ENCODE data around the gene ALG11.
"Not testable (repeated sequence)": the region's sequence is repeated elsewhere in the genome, so short reads cannot be mapped to it uniquely, and the experiment has no call there.

The ALG11 gene

GRCh38 chr13:52047463-52047862 is 35.3 kb downstream of the ALG11 start:
- H3K4me3 ChIP-seq (ENCODE audit: low read depth, low read length): no peak overlapping the region
- no peak for TF ChIP-seq CTCF (IDR thresholded peaks at IDR 0.05; ENCODE audit: low read depth, low read length)
- no peak for TF ChIP-seq MAX (IDR thresholded peaks at IDR 0.05; ENCODE audit: low read depth, low read length)
- TF ChIP-seq POLR2A (IDR thresholded peaks at IDR 0.05; ENCODE audit: extremely low read depth, insufficient read length): no peak
- no peak for TF ChIP-seq MYC (IDR thresholded peaks at IDR 0.05; ENCODE audit: low read depth, low read length)
- no peak for DNase-seq (ENCODE audit: low read depth)

- no peak for TF ChIP-seq CTCF (IDR thresholded peaks at IDR 0.05; ENCODE audit: low read depth, low read length)
- no peak for TF ChIP-seq MYC (IDR thresholded peaks at IDR 0.05; ENCODE audit: low read depth, low read length)
- TF ChIP-seq POLR2A (IDR thresholded peaks at IDR 0.05; ENCODE audit: extremely low read depth, insufficient read length): no peak
- no peak for TF ChIP-seq MAX (IDR thresholded peaks at IDR 0.05; ENCODE audit: low read depth, low read length)
- no peak for DNase-seq (ENCODE audit: low read depth)
Measured at GRCh38 chr13:52048516-52048915, 36.3 kb downstream of the ALG11 start.

GRCh38 chr13:52051400-52051799 is 39.2 kb downstream of the ALG11 start:
- no peak overlapping the region for H3K4me3 ChIP-seq (ENCODE audit: low read depth, low read length)
- no peak for DNase-seq (ENCODE audit: low read depth)
- no peak for TF ChIP-seq MYC (IDR thresholded peaks at IDR 0.05; ENCODE audit: low read depth, low read length)
- TF ChIP-seq POLR2A (IDR thresholded peaks at IDR 0.05; ENCODE audit: extremely low read depth, insufficient read length): no peak
- TF ChIP-seq MAX (IDR thresholded peaks at IDR 0.05; ENCODE audit: low read depth, low read length): no peak
- no peak for TF ChIP-seq CTCF (IDR thresholded peaks at IDR 0.05; ENCODE audit: low read depth, low read length)

More at GRCh38 chr13:52048516-52048915, 36.3 kb downstream of the ALG11 start:
- no peak overlapping the region for H3K4me3 ChIP-seq (ENCODE audit: low read depth, low read length)

- H3K4me3 ChIP-seq (ENCODE audit: low read depth, low read length): no peak overlapping the region
Measured at GRCh38 chr13:52053460-52053859, 41.3 kb downstream of the ALG11 start.

GRCh38 chr13:52061064-52061463 is 48.9 kb downstream of the ALG11 start:
- H3K4me3 ChIP-seq (ENCODE audit: low read depth, low read length); DNase-seq (ENCODE audit: low read depth): not testable (repeated sequence)

More at GRCh38 chr13:52053460-52053859, 41.3 kb downstream of the ALG11 start:
- TF ChIP-seq MAX (IDR thresholded peaks at IDR 0.05; ENCODE audit: low read depth, low read length) (no peak), POLR2A (IDR thresholded peaks at IDR 0.05; ENCODE audit: extremely low read depth, insufficient read length) (no peak), MYC (IDR thresholded peaks at IDR 0.05; ENCODE audit: low read depth, low read length) (no peak), CTCF (IDR thresholded peaks at IDR 0.05; ENCODE audit: low read depth, low read length) (no peak)
- no peak for DNase-seq (ENCODE audit: low read depth)

GRCh38 chr13:52061587-52061986 is 49.4 kb downstream of the ALG11 start:
- TF ChIP-seq CTCF (IDR thresholded peaks at IDR 0.05; ENCODE audit: low read depth, low read length) (no peak), MYC (IDR thresholded peaks at IDR 0.05; ENCODE audit: low read depth, low read length) (no peak), MAX (IDR thresholded peaks at IDR 0.05; ENCODE audit: low read depth, low read length) (no peak), POLR2A (IDR thresholded peaks at IDR 0.05; ENCODE audit: extremely low read depth, insufficient read length) (no peak)
- DNase-seq (ENCODE audit: low read depth): no peak
- no peak overlapping the region for H3K4me3 ChIP-seq (ENCODE audit: low read depth, low read length)
